HepG2 (cell line): ENCODE results near the gene OFD1. TPM values are rescaled to one million over a fixed set of nuclear protein-coding genes. Genes with fewer than 3 reads are reported as not detected.

Source experiments
- ATAC-seq: fragments of 200-7000 bp; cut with Tn5 transposase; 3 replicates; pipeline ENCODE4 v1.9.1; 2020; ENCODE audit warnings: mild to moderate bottlenecking, moderate library complexity
- BruUV-seq: library from RNA; stranded (reverse); fragments of 400-500 nt; replicated peaks from 2 replicates; lab custom pipeline; 2021; lab: Mats Ljungman, UMichigan
- CTCF ChIA-PET: fragments of 300-600 bp; formaldehyde crosslinking; extraction: SDS; loops from one replicate; lab custom pipeline; 2021; ENCODE audit warnings: low total read pairs, inconsistent platforms, low intra/inter-chr PET ratio; lab: Yijun Ruan, JAX
- POLR2A ChIA-PET: fragments of 350-600 bp; sonication (Branson Sonifier 250); formaldehyde crosslinking; loops from one replicate; lab custom pipeline; 2020; ENCODE audit warnings: antibody characterized with exemption, inconsistent platforms; lab: Yijun Ruan, JAX
- DNase-seq: peaks from one replicate; pipeline ENCODE4 v3.0.0-alpha.2; 2015; ENCODE audit warnings: low spot score
- FAIRE-seq: peaks from 3 replicates; lab custom pipeline; 2011; peaks lifted over from hg19 to GRCh38; lab: Jason Lieb, UNC
- H2AFZ ChIP-seq: one replicate; pipeline ENCODE4 v1.6.1; 2011; ENCODE audit warnings: low read length, inconsistent platforms
- H3K27ac ChIP-seq: fragments of 300-600 bp; 3 replicates; pipeline ENCODE4 v1.8.0; 2011; ENCODE audit warnings: mixed run types, mild to moderate bottlenecking, mixed read lengths, low read length, inconsistent platforms; ENCODE audit not compliant: insufficient read depth; ENCODE audit errors: extremely low read length
- H3K27me3 ChIP-seq, 2 experiments: fragments of 200-600 bp in 1 of 2; 2 replicates in 1 of 2; 3 replicates in 1 of 2; pipeline versions ENCODE4 v1.6.0 to v1.8.0; 2011; ENCODE audit warnings: low read length in 2 of 2, mild to moderate bottlenecking in 2 of 2, moderate library complexity in 2 of 2, inconsistent platforms in 1 of 2; ENCODE audit not compliant: insufficient read depth in 2 of 2, control insufficient read depth in 1 of 2
- H3K36me3 ChIP-seq, 2 experiments: fragments of 200-600 bp in 1 of 2; replicated peaks in 1 of 2; 2 replicates in 1 of 2; 3 replicates in 1 of 2; pipeline versions ENCODE4 v1.5.1 to v1.8.0; 2011; ENCODE audit warnings: low read length in 2 of 2, inconsistent platforms in 1 of 2; ENCODE audit not compliant: insufficient read depth in 2 of 2, control insufficient read depth in 1 of 2
- H3K4me1 ChIP-seq: 2 replicates; pipeline ENCODE4 v1.5.1; 2012; ENCODE audit warnings: low read length, inconsistent platforms; ENCODE audit not compliant: insufficient read depth
- H3K4me2 ChIP-seq: 2 replicates; pipeline ENCODE4 v1.6.0; 2011; ENCODE audit warnings: low read depth, low read length, inconsistent platforms
- H3K4me3 ChIP-seq, 3 experiments: fragments of 200-600 bp in 1 of 3; sonication (generic), shearing (Covaris generic) in 1 of 3; replicated peaks in 1 of 3; 2 replicates each; pipeline ENCODE4 v1.5.1; 2011 to 2016; ENCODE audit warnings: low read length in 3 of 3, inconsistent platforms in 2 of 3, low read depth in 2 of 3, mild to moderate bottlenecking in 2 of 3, control low read depth in 1 of 3, mixed read lengths in 1 of 3; ENCODE audit not compliant: insufficient read depth in 1 of 3
- H3K79me2 ChIP-seq: one replicate; pipeline ENCODE4 v1.6.1; 2011; ENCODE audit warnings: low read length, inconsistent platforms; ENCODE audit not compliant: insufficient read depth
- H3K9ac ChIP-seq: 2 replicates; pipeline ENCODE4 v1.6.0; 2011; ENCODE audit warnings: mild to moderate bottlenecking, low read depth, low read length, inconsistent platforms; ENCODE audit not compliant: insufficient read depth
- H3K9me3 ChIP-seq: 2 replicates; pipeline ENCODE4 v1.5.1; 2012; ENCODE audit warnings: mild to moderate bottlenecking, low read length
- H4K20me1 ChIP-seq: 2 replicates; pipeline ENCODE4 v1.6.0; 2011; ENCODE audit warnings: inconsistent platforms, mild to moderate bottlenecking, low read length, moderate library complexity; ENCODE audit not compliant: insufficient read depth
- BRD4 ChIP-seq: sonication (generic); formaldehyde crosslinking; IDR thresholded peaks from 2 replicates; pipeline ENCODE4 v1.4.0; 2020; ENCODE audit warnings: missing genetic modification reagents
- DPF2 ChIP-seq: sonication (generic); formaldehyde crosslinking; IDR thresholded peaks from 2 replicates; pipeline ENCODE4 v1.4.0; 2020; ENCODE audit warnings: mild to moderate bottlenecking, low read depth, missing genetic modification reagents, borderline replicate concordance
- E2F2 ChIP-seq: sonication (generic); formaldehyde crosslinking; IDR thresholded peaks from 2 replicates; pipeline ENCODE4 v1.4.0; 2020; ENCODE audit warnings: missing genetic modification reagents, borderline replicate concordance
- KDM1A ChIP-seq: IDR thresholded peaks from 2 replicates; pipeline ENCODE4 v1.6.1; 2016; ENCODE audit warnings: missing compliant biosample characterization
- STAG1 ChIP-seq: sonication (generic); formaldehyde crosslinking; IDR thresholded peaks from 2 replicates; pipeline ENCODE4 v1.4.0; 2020; ENCODE audit warnings: missing genetic modification reagents
- ZKSCAN8 ChIP-seq: IDR thresholded peaks from 2 replicates; pipeline ENCODE4 v1.6.1; 2016; ENCODE audit warnings: borderline replicate concordance, missing genetic modification reagents, missing compliant biosample characterization
- ZNF484 ChIP-seq: sonication (generic); formaldehyde crosslinking; IDR thresholded peaks from 2 replicates; pipeline ENCODE4 v1.5.1; 2020; ENCODE audit warnings: mild to moderate bottlenecking, low read depth, missing genetic modification reagents, borderline replicate concordance
- ZNF749 ChIP-seq: sonication (generic); formaldehyde crosslinking; IDR thresholded peaks from 2 replicates; pipeline ENCODE4 v1.8.0; 2022; ENCODE audit warnings: mild to moderate bottlenecking, missing genetic modification reagents, moderate library complexity, borderline replicate concordance
- ZNF891 ChIP-seq: sonication (generic); formaldehyde crosslinking; IDR thresholded peaks from 2 replicates; pipeline ENCODE4 v1.5.0; 2020; ENCODE audit warnings: mild to moderate bottlenecking, missing genetic modification reagents
- WGBS: methylation state at CpG from one replicate; pipeline ENCODE4 v1.1.6; 2017; ENCODE audit warnings: low lambda C conversion rate; 5-methylcytosine and 5-hydroxymethylcytosine counted together
- in situ Hi-C: cut with HindIII; loops from 2 replicates; pipeline ENCODE4 v1.10.0; 2017; ENCODE audit warnings: low pct_unique_long_range_greater_than_20kb; ENCODE audit not compliant: extremely low pct_ligation_motif_present
- intact Hi-C: fragments of 100-400 bp; cut with micrococcal nuclease; formaldehyde crosslinking; loops from one replicate; pipeline ENCODE4 v1.10.0; 2022; ENCODE audit not compliant: unreplicated experiment
- polyA plus RNA-seq, 8 experiments: library from polyadenylated mRNA; depleted of rRNA in 3 of 8; stranded (reverse) in 7 of 8; unstranded in 1 of 8; fragments of >200 nt; fragmentation: Illumina TruSeq in 4 of 8; extraction: Trizol in 4 of 8; gene quantifications; 2 replicates each; pipeline versions ENCODE4 v1.2.1 to v1.2.3, GENCODE V29; 2011 to 2016; ENCODE audit warnings: low read depth in 4 of 8, missing spikeins in 1 of 8, mixed read lengths in 1 of 8; ENCODE audit not compliant: insufficient read depth in 1 of 8
- total RNA-seq, 5 experiments: library from RNA; depleted of rRNA; stranded (reverse); fragments of >200 nt; fragmentation: Illumina TruSeq; extraction: Trizol; gene quantifications; 2 replicates each; pipeline ENCODE4 v1.2.3, GENCODE V29; 2016; ENCODE audit warnings: low read depth in 1 of 5
- TF ChIP-seq, protein P1 (sequence below): sonication (generic); formaldehyde crosslinking; IDR thresholded peaks from 2 replicates; pipeline ENCODE4 v1.8.0; 2022; ENCODE audit warnings: low read depth, missing genetic modification reagents
- TF ChIP-seq, protein P2 (sequence below): sonication (generic); formaldehyde crosslinking; IDR thresholded peaks from 2 replicates; pipeline ENCODE4 v1.4.0; 2020; ENCODE audit warnings: missing genetic modification reagents
- TF ChIP-seq, protein P3 (sequence below): sonication (generic); formaldehyde crosslinking; IDR thresholded peaks from 2 replicates; pipeline ENCODE4 v1.5.0; 2020; ENCODE audit warnings: mild to moderate bottlenecking, missing genetic modification reagents

OFD1 gene
- total and polyA plus RNA-seq, 2 of the 13 experiments (the other 11 are each of a cell fraction or from before 2014, with no cell fraction given) = 14.9 to 16.4 TPM

GRCh38 chrX:13793897-13794296, 59.3 kb downstream of the OFD1 start:
- Histone ChIP-seq H3K27ac (no peak overlapping the region), H4K20me1 (no peaks in the 10 kb centered on the region), H3K79me2 (no peaks in the 10 kb centered on the region), H3K4me2 (no peak overlapping the region), H3K27me3 (no peaks in the 10 kb centered on the region), H3K9me3 (no peaks in the 10 kb centered on the region), H3K4me3 (no peak overlapping the region), H3K9ac (no peak overlapping the region), H2AFZ (no peak overlapping the region), H3K36me3 (no peaks in the 10 kb centered on the region), H3K4me1 (no peaks in the 10 kb centered on the region)
- intact Hi-C loops (no loop called here), in situ Hi-C loops (no loop called here)
- FAIRE-seq = no peak
- POLR2A ChIA-PET = no interaction called here
- 47% methylated on average over 2 of the region's 2 CpGs for WGBS
- BruUV-seq = no TSS peak
- no peak for TF ChIP-seq ZNF891 (CRISPR knock-in tag)
- TF ChIP-seq, protein P1, sequence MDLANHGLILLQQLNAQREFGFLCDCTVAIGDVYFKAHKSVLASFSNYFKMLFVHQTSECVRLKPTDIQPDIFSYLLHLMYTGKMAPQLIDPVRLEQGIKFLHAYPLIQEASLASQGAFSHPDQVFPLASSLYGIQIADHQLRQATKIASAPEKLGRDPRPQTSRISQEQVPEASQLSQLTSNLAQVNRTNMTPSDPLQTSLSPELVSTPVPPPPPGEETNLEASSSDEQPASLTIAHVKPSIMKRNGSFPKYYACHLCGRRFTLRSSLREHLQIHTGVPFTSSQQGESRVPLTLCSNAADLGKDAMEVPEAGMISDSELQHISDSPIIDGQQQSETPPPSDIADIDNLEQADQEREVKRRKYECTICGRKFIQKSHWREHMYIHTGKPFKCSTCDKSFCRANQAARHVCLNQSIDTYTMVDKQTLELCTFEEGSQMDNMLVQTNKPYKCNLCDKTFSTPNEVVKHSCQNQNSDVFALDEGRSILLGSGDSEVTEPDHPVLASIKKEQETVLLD (CRISPR knock-in tag) = no peak
- TF ChIP-seq BRD4 (CRISPR knock-in tag) = no peak
- TF ChIP-seq STAG1 = no peak
- no peak for TF ChIP-seq KDM1A (CRISPR knock-in tag)
- ATAC-seq = no peak
- CTCF ChIA-PET = no interaction called here
- no peak for DNase-seq

DNA sequence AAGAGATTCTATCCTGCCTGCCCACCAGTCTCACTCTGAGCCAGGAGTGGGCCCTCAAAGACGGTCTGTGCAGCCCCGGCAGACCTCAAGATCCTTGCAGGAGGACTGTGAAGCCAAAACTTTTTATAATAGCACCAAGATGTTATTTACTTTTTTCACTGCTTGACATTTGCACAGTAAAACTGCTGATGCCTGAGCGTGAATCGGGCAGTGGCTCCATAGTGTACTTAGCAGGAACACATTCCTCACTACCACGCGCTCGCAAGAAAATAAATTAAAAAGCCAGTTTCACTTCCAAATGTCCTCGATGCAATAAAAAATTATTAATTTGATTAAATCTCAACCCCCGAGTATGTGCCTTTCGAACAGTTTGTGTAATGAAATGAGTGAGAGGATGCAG, 59.9 kb downstream of the OFD1 start:
- no peaks in the 10 kb centered on the region for H4K20me1 ChIP-seq
- no peaks in the 10 kb centered on the region for H3K9me3 ChIP-seq
- H3K27ac ChIP-seq = no peak overlapping the region
- FAIRE-seq (no peak), ATAC-seq (no peak), DNase-seq (no peak)
- no peak overlapping the region for H3K9ac ChIP-seq
- no peaks in the 10 kb centered on the region for H3K36me3 ChIP-seq
- H3K4me1 ChIP-seq = no peaks in the 10 kb centered on the region
- no TSS peak for BruUV-seq
- ChIA-PET CTCF (no interaction called here), POLR2A (no interaction called here)
- H2AFZ ChIP-seq = no peak overlapping the region
- H3K79me2 ChIP-seq = no peaks in the 10 kb centered on the region
- H3K4me3 ChIP-seq = no peak overlapping the region
- intact Hi-C loops = no loop called here
- in situ Hi-C loops = no loop called here
- no peaks in the 10 kb centered on the region for H3K27me3 ChIP-seq
- H3K4me2 ChIP-seq = no peak overlapping the region
- whole genome bisulfite sequencing = 51% methylated on average over 10 of the region's 10 CpGs
- TF ChIP-seq ZNF749 (CRISPR knock-in tag) = no peak
- TF ChIP-seq, protein P2, sequence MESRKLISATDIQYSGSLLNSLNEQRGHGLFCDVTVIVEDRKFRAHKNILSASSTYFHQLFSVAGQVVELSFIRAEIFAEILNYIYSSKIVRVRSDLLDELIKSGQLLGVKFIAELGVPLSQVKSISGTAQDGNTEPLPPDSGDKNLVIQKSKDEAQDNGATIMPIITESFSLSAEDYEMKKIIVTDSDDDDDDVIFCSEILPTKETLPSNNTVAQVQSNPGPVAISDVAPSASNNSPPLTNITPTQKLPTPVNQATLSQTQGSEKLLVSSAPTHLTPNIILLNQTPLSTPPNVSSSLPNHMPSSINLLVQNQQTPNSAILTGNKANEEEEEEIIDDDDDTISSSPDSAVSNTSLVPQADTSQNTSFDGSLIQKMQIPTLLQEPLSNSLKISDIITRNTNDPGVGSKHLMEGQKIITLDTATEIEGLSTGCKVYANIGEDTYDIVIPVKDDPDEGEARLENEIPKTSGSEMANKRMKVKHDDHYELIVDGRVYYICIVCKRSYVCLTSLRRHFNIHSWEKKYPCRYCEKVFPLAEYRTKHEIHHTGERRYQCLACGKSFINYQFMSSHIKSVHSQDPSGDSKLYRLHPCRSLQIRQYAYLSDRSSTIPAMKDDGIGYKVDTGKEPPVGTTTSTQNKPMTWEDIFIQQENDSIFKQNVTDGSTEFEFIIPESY (CRISPR knock-in tag) = no peak
- no peak for TF ChIP-seq ZNF484 (CRISPR knock-in tag)
- TF ChIP-seq, protein P3, sequence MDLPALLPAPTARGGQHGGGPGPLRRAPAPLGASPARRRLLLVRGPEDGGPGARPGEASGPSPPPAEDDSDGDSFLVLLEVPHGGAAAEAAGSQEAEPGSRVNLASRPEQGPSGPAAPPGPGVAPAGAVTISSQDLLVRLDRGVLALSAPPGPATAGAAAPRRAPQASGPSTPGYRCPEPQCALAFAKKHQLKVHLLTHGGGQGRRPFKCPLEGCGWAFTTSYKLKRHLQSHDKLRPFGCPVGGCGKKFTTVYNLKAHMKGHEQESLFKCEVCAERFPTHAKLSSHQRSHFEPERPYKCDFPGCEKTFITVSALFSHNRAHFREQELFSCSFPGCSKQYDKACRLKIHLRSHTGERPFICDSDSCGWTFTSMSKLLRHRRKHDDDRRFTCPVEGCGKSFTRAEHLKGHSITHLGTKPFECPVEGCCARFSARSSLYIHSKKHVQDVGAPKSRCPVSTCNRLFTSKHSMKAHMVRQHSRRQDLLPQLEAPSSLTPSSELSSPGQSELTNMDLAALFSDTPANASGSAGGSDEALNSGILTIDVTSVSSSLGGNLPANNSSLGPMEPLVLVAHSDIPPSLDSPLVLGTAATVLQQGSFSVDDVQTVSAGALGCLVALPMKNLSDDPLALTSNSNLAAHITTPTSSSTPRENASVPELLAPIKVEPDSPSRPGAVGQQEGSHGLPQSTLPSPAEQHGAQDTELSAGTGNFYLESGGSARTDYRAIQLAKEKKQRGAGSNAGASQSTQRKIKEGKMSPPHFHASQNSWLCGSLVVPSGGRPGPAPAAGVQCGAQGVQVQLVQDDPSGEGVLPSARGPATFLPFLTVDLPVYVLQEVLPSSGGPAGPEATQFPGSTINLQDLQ (CRISPR knock-in tag) = no peak
- TF ChIP-seq DPF2 (CRISPR knock-in tag) = no peak
- no peak for TF ChIP-seq ZKSCAN8 (CRISPR knock-in tag)
- no peak for TF ChIP-seq E2F2 (CRISPR knock-in tag)
